Body of pancreas (tissue), 4 donors: ENCODE measurements around the gene PDE6B. TPM values are rescaled to one million over a fixed set of nuclear protein-coding genes. Genes with fewer than 3 reads are reported as not detected.

ENCODE experiments used
- ATAC-seq: fragments of 150-250 bp; one replicate; pipeline ENCODE4 v1.9.1; 2016
- DNase-seq, 4 donors: peaks; one replicate each; pipeline ENCODE4 v3.0.0-alpha.2; 2019
- H3K27ac ChIP-seq, 4 donors: fragments of 200-600 bp; sonication (generic); 1 replicate in 3 of 4; 2 replicates in 1 of 4; pipeline versions ENCODE4 v1.5.1 to v1.6.1; 2016 to 2019; ENCODE audit warnings: mild to moderate bottlenecking in 1 of 4, mixed read lengths in 1 of 4, moderate library complexity in 1 of 4
- H3K27me3 ChIP-seq, 2 donors: fragments of 200-600 bp; sonication (generic); one replicate each; pipeline ENCODE4 v1.6.0; 2016; ENCODE audit warnings: mild to moderate bottlenecking in 1 of 2
- H3K36me3 ChIP-seq, 2 donors: fragments of 200-600 bp; sonication (generic); replicated peaks in 1 of 2; 2 replicates each; pipeline ENCODE4 v1.5.1; 2016; ENCODE audit warnings: low read depth in 2 of 2; ENCODE audit not compliant: insufficient read depth in 1 of 2
- H3K4me1 ChIP-seq: fragments of 200-600 bp; sonication (generic); one replicate; pipeline ENCODE4 v1.6.0; 2016
- H3K4me3 ChIP-seq, 2 donors: fragments of 200-600 bp; sonication (generic); 1 replicate in 1 of 2; 2 replicates in 1 of 2; pipeline ENCODE4 v1.5.1; 2016 to 2019
- H3K9me3 ChIP-seq, 3 donors: fragments of 200-600 bp; sonication (generic); 1 replicate in 2 of 3; 2 replicates in 1 of 3; pipeline ENCODE4 v1.5.1; 2016
- CTCF ChIP-seq, 7 experiments: fragments of 450-650 bp in 4 of 7; fragments of 200-600 bp in 3 of 7; sonication (generic) in 3 of 7; IDR thresholded peaks; one replicate each; pipeline ENCODE4 v1.5.1; 2016 to 2019; ENCODE audit warnings: antibody characterized with exemption in 7 of 7
- POLR2A ChIP-seq, 3 donors: fragments of 450-650 bp; IDR thresholded peaks; one replicate each; pipeline ENCODE4 v1.6.1; 2016; ENCODE audit warnings: antibody characterized with exemption in 3 of 3, mild to moderate bottlenecking in 2 of 3
- WGBS, 2 donors: methylation state at CpG; one replicate each; pipeline ENCODE4 v1.1.5; 2017; 5-methylcytosine and 5-hydroxymethylcytosine counted together
- intact Hi-C: fragments of 100-400 bp; cut with DNase I; formaldehyde crosslinking; loops from one replicate; pipeline ENCODE4 v1.15.1; 2023
- total RNA-seq, 2 donors: library from RNA; depleted of rRNA; stranded (reverse); fragments of >200 nt; gene quantifications; one replicate each; pipeline ENCODE4 v1.1.0, GENCODE V29; 2016

The PDE6B gene
- total RNA-seq, 2 donors from 2014 or later, result 0.26 TPM; not detected in 1

DNA sequence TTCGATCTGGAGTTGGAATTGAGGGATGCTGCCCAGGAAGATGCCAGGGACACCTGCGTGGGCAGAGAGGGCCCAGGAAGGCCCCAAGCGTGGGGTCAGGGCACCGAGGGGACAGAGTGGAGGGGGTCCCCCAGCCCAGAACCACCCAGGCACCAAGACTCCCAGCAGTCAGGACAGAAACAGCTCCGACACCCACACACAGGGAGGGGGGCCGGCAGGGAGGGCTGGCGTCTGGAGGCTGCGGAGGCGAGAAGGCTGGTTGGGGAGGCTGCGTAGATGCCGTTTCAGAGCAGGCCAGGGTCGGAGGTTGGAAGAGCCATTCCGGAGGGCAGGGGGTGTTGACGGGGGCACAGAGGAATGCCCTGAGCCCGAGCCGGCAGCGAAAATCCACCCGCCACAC lies 25.1 kb downstream of the PDE6B start:
- no peaks in the 10 kb centered on the region for H3K4me1 ChIP-seq
- no peak overlapping the region for H3K4me3 ChIP-seq
- intact Hi-C loops, result no loop called here
- DNase-seq (no peak), ATAC-seq (no peak)
- TF ChIP-seq POLR2A (IDR thresholded peaks at IDR 0.05) (no peak), CTCF (IDR thresholded peaks at IDR 0.05) (no peak)
- no peak overlapping the region for H3K27ac ChIP-seq
- H3K36me3 ChIP-seq, result no peaks in the 10 kb centered on the region
- no peaks in the 10 kb centered on the region for H3K9me3 ChIP-seq
- 65 to 78% methylated on average over 14 to 16 of the region's 18 CpGs for WGBS, 2 donors
- H3K27me3 ChIP-seq, result peaks cover 0 to 10% of the 10 kb centered on the region in 2 donors

- Histone ChIP-seq H3K9me3 (no peaks in the 10 kb centered on the region), H3K4me1 (no peaks in the 10 kb centered on the region), H3K36me3 (no peaks in the 10 kb centered on the region), H3K27ac (no peak overlapping the region), H3K27me3 (peaks cover 0 to 10% of the 10 kb centered on the region in 2 donors), H3K4me3 (no peak overlapping the region)
- WGBS, 2 donors, result 40 to 48% methylated on average over 33 to 46 of the region's 49 CpGs
- ATAC-seq (no peak), DNase-seq (peak in 1 of 4 donors; percentile 36)
- intact Hi-C loops, result no loop called here
- TF ChIP-seq POLR2A (IDR thresholded peaks at IDR 0.05) (no peak), CTCF (IDR thresholded peaks at IDR 0.05) (no peak)
Measured at GRCh38 chr4:650951-651883, 25.8 kb downstream of the PDE6B start.

DNA sequence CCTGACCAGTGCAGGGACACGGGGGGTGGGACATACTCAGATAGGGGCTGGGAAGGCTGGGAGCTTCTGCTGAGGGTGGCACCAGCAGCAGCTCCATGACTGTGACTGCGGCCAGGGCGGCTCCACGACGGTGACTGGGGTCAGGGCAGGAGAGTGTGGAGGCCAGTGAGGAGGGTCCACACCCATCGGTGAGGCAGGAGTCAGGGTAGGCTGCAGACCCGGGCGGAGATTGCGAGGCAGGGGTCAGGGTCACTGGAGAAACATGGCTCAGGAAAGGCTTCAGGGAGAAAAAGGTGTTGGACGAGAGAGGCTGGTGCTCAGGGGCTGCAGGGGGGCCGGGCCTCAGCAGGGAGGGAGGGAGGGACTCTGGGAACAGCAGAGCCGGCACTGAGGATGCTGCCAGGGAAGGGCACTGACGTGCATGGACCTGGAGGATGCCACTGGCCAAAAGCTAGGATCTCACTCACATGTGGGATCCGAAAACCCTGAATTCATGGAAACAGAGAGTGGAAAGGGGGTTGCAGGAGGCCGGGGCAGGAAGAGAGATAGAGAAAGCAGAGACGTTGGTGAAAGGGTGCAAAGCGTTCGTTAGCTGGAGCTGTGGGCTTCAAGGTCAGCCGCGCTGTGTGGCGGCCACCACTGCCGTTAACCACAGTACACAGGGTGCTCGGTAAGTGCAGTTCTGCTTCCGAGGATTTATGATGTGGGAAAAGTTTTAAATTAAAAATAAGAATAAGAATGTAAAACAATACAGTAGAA lies 26.7 kb downstream of the PDE6B start:
- no peak overlapping the region for H3K4me3 ChIP-seq
- TF ChIP-seq POLR2A (IDR thresholded peaks at IDR 0.05) (no peak), CTCF (IDR thresholded peaks at IDR 0.05) (no peak)
- no peak for DNase-seq
- no peaks in the 10 kb centered on the region for H3K4me1 ChIP-seq
- no peak for ATAC-seq
- 55 to 56% methylated on average over 23 to 24 of the region's 24 CpGs for WGBS, 2 donors
- H3K36me3 ChIP-seq, result no peaks in the 10 kb centered on the region
- H3K27ac ChIP-seq, result no peak overlapping the region
- no peaks in the 10 kb centered on the region for H3K9me3 ChIP-seq
- intact Hi-C loops, result no loop called here
- peaks cover 0 to 10% of the 10 kb centered on the region in 2 donors for H3K27me3 ChIP-seq

- Histone ChIP-seq H3K27me3 (peaks cover 0 to 10% of the 10 kb centered on the region in 2 donors), H3K36me3 (no peaks in the 10 kb centered on the region), H3K4me3 (no peak overlapping the region), H3K9me3 (no peaks in the 10 kb centered on the region), H3K27ac (no peak overlapping the region), H3K4me1 (no peaks in the 10 kb centered on the region)
- DNase-seq, result no peak
- TF ChIP-seq POLR2A (IDR thresholded peaks at IDR 0.05) (no peak), CTCF (IDR thresholded peaks at IDR 0.05) (no peak)
- ATAC-seq, result no peak
- intact Hi-C loops, result no loop called here
- 81 to 86% methylated on average over 6 to 31 of the region's 35 CpGs for WGBS, 2 donors
Measured at GRCh38 chr4:653080-653821, 27.9 kb downstream of the PDE6B start.
